HepG2 (cell line): ENCODE measurements around the gene HSPA13. TPM values are rescaled to one million over a fixed set of nuclear protein-coding genes. Genes with fewer than 3 reads are reported as not detected.

Experiments used
- GMEB1 ChIP-seq: sonication (generic); formaldehyde crosslinking; IDR thresholded peaks from 2 replicates; pipeline ENCODE4 v1.5.1; 2020; ENCODE audit warnings: missing genetic modification reagents, mild to moderate bottlenecking, borderline replicate concordance
- HNF4G ChIP-seq, 2 experiments: sonication (generic) in 1 of 2; formaldehyde crosslinking in 1 of 2; IDR thresholded peaks; 2 replicates each; pipeline versions ENCODE4 v1.4.0 to v1.6.1; 2011 to 2020; ENCODE audit warnings: borderline replicate concordance in 2 of 2, low read depth in 2 of 2, mild to moderate bottlenecking in 2 of 2, low read length in 1 of 2, missing genetic modification reagents in 1 of 2, moderate library complexity in 1 of 2
- HNRNPUL1 ChIP-seq: fragments of 200-400 bp; formaldehyde crosslinking; IDR thresholded peaks from 2 replicates; pipeline ENCODE4 v1.6.1; 2017; ENCODE audit warnings: low read depth, mild to moderate bottlenecking, low read length, moderate library complexity
- HOMEZ ChIP-seq: IDR thresholded peaks from 2 replicates; pipeline ENCODE4 v1.6.1; 2016; ENCODE audit warnings: low read depth
- KDM2A ChIP-seq: sonication (generic); formaldehyde crosslinking; IDR thresholded peaks from 2 replicates; pipeline ENCODE4 v1.4.0; 2020; ENCODE audit warnings: low read depth, missing genetic modification reagents, borderline replicate concordance
- NFIB ChIP-seq: sonication (generic); formaldehyde crosslinking; IDR thresholded peaks from 2 replicates; pipeline ENCODE4 v1.9.0; 2021; ENCODE audit warnings: missing genetic modification reagents, mild to moderate bottlenecking, borderline replicate concordance
- NPAS2 ChIP-seq: sonication (generic); formaldehyde crosslinking; IDR thresholded peaks from 2 replicates; pipeline ENCODE4 v1.8.0; 2022; ENCODE audit warnings: mild to moderate bottlenecking, missing genetic modification reagents, borderline replicate concordance
- NR2F1 ChIP-seq, 2 experiments: fragments of 450-650 bp in 1 of 2; formaldehyde crosslinking in 1 of 2; IDR thresholded peaks; 2 replicates each; pipeline versions ENCODE4 v1.5.0 to v1.6.1; 2016 to 2020; ENCODE audit warnings: mild to moderate bottlenecking in 1 of 2, missing compliant biosample characterization in 1 of 2, missing genetic modification reagents in 1 of 2, moderate library complexity in 1 of 2
- NR3C1 ChIP-seq: sonication (generic); formaldehyde crosslinking; IDR thresholded peaks from 2 replicates; pipeline ENCODE4 v1.4.0; 2020; ENCODE audit warnings: missing genetic modification reagents
- SCMH1 ChIP-seq: sonication (generic); formaldehyde crosslinking; IDR thresholded peaks from 2 replicates; pipeline ENCODE4 v1.9.0; 2021; ENCODE audit warnings: missing genetic modification reagents, mild to moderate bottlenecking, borderline replicate concordance
- SSRP1 ChIP-seq: IDR thresholded peaks from 2 replicates; pipeline ENCODE4 v1.6.1; 2016; ENCODE audit warnings: control low read depth
- ZBTB33 ChIP-seq: sonication (generic); formaldehyde crosslinking; IDR thresholded peaks from 2 replicates; pipeline ENCODE4 v1.4.0; 2020; ENCODE audit warnings: missing genetic modification reagents
- ZFP1 ChIP-seq: IDR thresholded peaks from 2 replicates; pipeline ENCODE4 v1.6.1; 2016
- ZGPAT ChIP-seq: IDR thresholded peaks from 2 replicates; pipeline ENCODE4 v1.6.1; 2016; ENCODE audit warnings: mild to moderate bottlenecking
- ZMYM3 ChIP-seq: sonication (generic); formaldehyde crosslinking; IDR thresholded peaks from 2 replicates; pipeline ENCODE4 v1.5.1; 2020; ENCODE audit warnings: mild to moderate bottlenecking, missing genetic modification reagents
- ZNF431 ChIP-seq: sonication (generic); formaldehyde crosslinking; IDR thresholded peaks from 2 replicates; pipeline ENCODE4 v1.9.0; 2022; ENCODE audit warnings: missing genetic modification reagents, low read depth, mild to moderate bottlenecking, borderline replicate concordance
- ZNF547 ChIP-seq: sonication (generic); formaldehyde crosslinking; IDR thresholded peaks from 2 replicates; pipeline ENCODE4 v1.5.1; 2020; ENCODE audit warnings: mild to moderate bottlenecking, missing genetic modification reagents
- polyA plus RNA-seq, 8 experiments: library from polyadenylated mRNA; depleted of rRNA in 3 of 8; stranded (reverse) in 7 of 8; unstranded in 1 of 8; fragments of >200 nt; fragmentation: Illumina TruSeq in 4 of 8; extraction: Trizol in 4 of 8; gene quantifications; 2 replicates each; pipeline versions ENCODE4 v1.2.1 to v1.2.3, GENCODE V29; 2011 to 2016; ENCODE audit warnings: low read depth in 4 of 8, missing spikeins in 1 of 8, mixed read lengths in 1 of 8; ENCODE audit not compliant: insufficient read depth in 1 of 8
- total RNA-seq, 5 experiments: library from RNA; depleted of rRNA; stranded (reverse); fragments of >200 nt; fragmentation: Illumina TruSeq; extraction: Trizol; gene quantifications; 2 replicates each; pipeline ENCODE4 v1.2.3, GENCODE V29; 2016; ENCODE audit warnings: low read depth in 1 of 5
- TF ChIP-seq, protein P1 (sequence below): sonication (generic); formaldehyde crosslinking; IDR thresholded peaks from 2 replicates; pipeline ENCODE4 v1.8.1; 2023; ENCODE audit warnings: mild to moderate bottlenecking, missing genetic modification reagents
- TF ChIP-seq, protein P2 (sequence below): IDR thresholded peaks from 2 replicates; pipeline ENCODE4 v1.6.1; 2018; ENCODE audit warnings: missing genetic modification reagents, mild to moderate bottlenecking, missing compliant biosample characterization

The HSPA13 gene
- total and polyA plus RNA-seq, 2 of the 13 experiments (the other 11 are each of a cell fraction or from before 2014, with no cell fraction given): 21.2 to 28.4 TPM

DNA sequence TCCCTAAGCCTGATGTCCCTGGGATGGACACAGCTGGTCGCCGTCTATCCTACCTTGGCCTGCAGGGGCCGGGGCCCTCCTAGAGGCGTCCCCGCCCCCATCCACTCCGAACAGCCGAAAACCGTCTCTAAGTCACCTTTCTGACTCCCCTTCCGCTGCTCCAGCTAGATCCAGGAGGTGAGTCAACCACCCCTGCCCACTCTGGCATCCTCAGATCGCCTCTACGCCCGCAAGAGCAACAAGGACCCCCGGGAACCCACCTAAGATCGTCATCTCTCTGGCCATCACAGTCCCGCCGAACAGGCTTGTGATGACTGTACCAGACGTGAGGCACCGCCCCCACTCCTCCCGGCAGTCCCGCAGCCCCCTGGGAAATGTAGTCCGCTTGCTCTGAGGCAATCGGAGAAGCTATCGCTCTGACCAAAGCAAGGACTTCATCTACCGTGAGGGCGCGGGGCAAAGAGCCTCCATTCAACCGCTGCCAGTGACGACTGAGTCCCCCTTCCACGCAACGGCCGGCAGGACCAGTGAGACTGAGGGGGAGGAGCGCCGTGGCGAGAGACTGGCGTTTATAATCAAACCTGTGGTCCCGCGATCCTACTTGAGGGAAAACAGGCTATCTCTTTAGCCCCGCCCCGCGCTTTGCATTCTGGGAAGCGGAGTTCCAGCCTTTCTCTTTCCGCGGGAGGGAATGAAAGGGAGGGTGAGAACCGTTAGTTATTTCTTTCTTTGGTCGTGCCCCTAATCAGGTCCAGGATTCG is at the start of gene HSPA13 (continued):
- TF ChIP-seq HNF4G (IDR thresholded peaks at IDR 0.05; ENCODE audit: borderline replicate concordance, low read depth, low read length): no peak
- TF ChIP-seq HNF4G (CRISPR knock-in tag; IDR thresholded peaks at IDR 0.05; ENCODE audit: borderline replicate concordance, low read depth): no peak
- TF ChIP-seq, protein P1, sequence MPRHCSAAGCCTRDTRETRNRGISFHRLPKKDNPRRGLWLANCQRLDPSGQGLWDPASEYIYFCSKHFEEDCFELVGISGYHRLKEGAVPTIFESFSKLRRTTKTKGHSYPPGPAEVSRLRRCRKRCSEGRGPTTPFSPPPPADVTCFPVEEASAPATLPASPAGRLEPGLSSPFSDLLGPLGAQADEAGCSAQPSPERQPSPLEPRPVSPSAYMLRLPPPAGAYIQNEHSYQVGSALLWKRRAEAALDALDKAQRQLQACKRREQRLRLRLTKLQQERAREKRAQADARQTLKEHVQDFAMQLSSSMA (CRISPR knock-in tag): no peak
- TF ChIP-seq ZNF547 (CRISPR knock-in tag): no peak; the same call in 1 of the 2 replicates
- TF ChIP-seq NFIB: no peak
- peak; percentile 31; the same call in 1 of the 2 replicates for TF ChIP-seq KDM2A (CRISPR knock-in tag)
- TF ChIP-seq SCMH1 (CRISPR knock-in tag): no peak
- TF ChIP-seq NR2F1 (CRISPR knock-in tag; IDR thresholded peaks at IDR 0.05): no peak
- no peak for TF ChIP-seq NPAS2
- TF ChIP-seq ZMYM3 (CRISPR knock-in tag): no peak
- no peak for TF ChIP-seq ZBTB33
- TF ChIP-seq NR3C1 (CRISPR knock-in tag): no peak
- TF ChIP-seq ZGPAT (CRISPR knock-in tag): peak; percentile 50; the same call in 1 of the 2 replicates
- TF ChIP-seq HNRNPUL1: no peak
- no peak for TF ChIP-seq SSRP1 (CRISPR knock-in tag)
- TF ChIP-seq, protein P2, sequence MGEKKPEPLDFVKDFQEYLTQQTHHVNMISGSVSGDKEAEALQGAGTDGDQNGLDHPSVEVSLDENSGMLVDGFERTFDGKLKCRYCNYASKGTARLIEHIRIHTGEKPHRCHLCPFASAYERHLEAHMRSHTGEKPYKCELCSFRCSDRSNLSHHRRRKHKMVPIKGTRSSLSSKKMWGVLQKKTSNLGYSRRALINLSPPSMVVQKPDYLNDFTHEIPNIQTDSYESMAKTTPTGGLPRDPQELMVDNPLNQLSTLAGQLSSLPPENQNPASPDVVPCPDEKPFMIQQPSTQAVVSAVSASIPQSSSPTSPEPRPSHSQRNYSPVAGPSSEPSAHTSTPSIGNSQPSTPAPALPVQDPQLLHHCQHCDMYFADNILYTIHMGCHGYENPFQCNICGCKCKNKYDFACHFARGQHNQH (CRISPR knock-in tag): no peak
- TF ChIP-seq HOMEZ (CRISPR knock-in tag): no peak
- no peak for TF ChIP-seq ZFP1 (CRISPR knock-in tag)
- TF ChIP-seq GMEB1 (CRISPR knock-in tag): peak; percentile 80; the same call in 1 of the 2 replicates
- TF ChIP-seq ZNF431: no peak
